ENCODE measurements around the gene ELP4.

DNA sequence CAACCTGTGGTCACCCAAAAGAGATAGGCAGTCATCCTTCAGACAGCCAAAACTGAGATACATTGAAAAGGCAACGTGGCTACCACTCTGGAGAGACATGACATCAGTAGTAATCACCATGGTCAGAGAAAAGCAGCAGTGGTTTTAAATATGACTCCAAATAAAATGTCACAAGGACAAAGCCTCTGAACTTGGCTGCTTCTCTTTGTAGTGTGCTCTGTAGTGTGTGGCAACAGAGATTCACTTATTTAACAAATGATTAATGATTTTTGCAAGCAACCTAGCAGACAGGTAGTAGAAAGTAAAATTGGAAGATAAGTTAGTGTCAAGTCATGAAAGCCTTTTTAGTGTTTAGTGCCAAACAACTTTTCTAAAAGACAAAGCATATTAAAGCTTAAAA, 238.0 kb downstream of the ELP4 start:
- TF ChIP-seq, protein P1, sequence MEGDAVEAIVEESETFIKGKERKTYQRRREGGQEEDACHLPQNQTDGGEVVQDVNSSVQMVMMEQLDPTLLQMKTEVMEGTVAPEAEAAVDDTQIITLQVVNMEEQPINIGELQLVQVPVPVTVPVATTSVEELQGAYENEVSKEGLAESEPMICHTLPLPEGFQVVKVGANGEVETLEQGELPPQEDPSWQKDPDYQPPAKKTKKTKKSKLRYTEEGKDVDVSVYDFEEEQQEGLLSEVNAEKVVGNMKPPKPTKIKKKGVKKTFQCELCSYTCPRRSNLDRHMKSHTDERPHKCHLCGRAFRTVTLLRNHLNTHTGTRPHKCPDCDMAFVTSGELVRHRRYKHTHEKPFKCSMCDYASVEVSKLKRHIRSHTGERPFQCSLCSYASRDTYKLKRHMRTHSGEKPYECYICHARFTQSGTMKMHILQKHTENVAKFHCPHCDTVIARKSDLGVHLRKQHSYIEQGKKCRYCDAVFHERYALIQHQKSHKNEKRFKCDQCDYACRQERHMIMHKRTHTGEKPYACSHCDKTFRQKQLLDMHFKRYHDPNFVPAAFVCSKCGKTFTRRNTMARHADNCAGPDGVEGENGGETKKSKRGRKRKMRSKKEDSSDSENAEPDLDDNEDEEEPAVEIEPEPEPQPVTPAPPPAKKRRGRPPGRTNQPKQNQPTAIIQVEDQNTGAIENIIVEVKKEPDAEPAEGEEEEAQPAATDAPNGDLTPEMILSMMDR (IDR thresholded peaks at IDR 0.05), result no peak
- TF ChIP-seq POLR2A (IDR thresholded peaks at IDR 0.05), result no peak
